CD4-positive, alpha-beta T cell treated with Interleukin-17A for 4 hours (primary cell): ENCODE measurements around the gene ARMC9.
"Not testable (repeated sequence)": the region's sequence is repeated elsewhere in the genome, so short reads cannot be mapped to it uniquely, and the experiment has no call there.

Experiments
- DNase-seq: peaks from one replicate; pipeline ENCODE4 v3.0.0-alpha.2; 2020; ENCODE audit warnings: mixed read lengths

Gene ARMC9

DNA sequence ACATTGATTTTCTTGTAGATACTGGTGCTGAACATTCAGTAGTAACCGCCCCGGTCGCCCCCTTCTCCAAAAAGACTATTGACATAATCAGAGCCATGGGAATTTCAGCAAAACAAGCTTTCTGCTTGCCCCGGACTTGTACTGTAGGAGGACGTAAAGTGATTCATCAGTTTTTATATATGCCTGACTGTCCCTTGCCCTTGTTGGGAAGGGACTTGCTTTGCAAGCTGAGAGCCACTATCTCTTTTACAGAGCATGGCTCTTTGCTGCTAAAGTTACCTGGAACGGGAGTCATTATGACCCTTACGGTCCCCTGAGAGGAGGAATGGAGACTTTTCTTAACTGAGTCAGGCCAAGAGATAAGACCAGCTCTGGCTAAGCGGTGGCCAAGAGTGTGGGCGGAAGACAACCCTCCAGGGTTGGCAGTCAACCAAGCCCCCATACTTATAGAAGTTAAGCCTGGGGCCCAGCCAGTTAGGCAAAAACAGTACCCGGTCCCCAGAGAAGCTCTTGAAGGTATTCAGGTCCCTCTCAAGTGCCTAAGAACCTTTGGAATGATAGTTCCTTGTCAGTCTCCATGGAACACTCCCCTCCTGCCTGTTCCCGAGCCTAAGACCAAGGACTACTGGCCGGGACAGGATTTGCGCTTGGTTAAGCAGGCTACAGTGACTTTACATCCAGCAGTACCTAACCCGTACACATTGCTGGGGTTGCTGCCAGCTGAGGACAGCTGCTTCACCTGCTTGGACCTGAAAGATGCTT lies 205.2 kb downstream of the ARMC9 start:
- DNase-seq = not testable (repeated sequence)

DNA sequence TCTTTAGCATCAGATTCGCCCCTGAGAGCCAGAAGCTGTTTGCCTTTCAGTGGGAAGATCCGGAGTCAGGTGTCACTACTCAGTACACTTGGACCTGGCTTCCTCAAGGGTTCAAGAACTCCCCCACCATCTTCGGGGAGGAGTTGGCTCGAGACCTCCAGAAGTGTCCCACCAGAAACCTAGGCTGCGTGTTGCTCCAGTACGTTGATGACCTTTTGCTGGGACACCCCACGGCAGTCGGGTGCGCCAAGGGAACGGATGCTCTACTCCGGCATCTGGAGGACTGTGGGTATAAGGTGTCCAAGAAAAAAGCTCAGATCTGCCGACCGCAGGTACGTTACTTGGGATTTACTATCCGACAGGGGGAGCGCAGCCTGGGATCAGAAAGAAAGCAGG lies 205.8 kb downstream of the ARMC9 start:
- not testable (repeated sequence) for DNase-seq

DNA sequence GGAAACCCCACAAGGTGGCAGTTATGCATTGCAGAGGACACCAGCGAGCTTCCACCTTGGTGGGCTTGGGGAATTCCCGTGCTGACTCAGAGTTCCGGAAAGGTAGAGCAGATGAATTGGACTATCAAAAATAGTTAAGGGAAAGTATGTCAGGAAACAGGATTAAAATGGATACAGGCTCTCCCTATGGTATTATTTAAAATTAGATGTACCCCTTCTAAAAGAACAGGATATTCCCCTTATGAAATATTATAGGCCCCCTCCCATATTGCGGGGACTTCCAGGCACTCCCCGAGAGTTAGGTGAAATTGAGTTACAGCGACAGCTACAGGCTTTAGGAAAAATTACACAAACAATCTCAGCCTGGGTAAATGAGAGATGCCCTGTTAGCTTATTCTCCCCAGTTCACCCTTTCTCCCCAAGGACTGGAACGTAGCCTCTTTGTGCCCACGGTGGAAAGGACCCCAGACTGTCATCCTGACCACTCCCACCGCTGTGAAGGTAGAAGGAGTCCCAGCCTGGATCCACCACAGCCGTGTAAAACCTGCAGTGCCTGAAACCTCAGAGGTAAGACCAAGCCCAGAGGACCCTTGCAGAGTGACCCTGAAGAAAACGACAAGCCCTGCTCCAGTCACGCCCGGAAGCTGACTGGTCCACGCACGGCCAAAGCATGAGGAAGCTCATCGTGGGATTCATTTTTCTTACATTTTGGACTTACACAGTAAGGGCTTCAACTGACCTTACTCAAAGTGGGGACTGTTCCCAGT lies 207.4 kb downstream of the ARMC9 start:
- not testable (repeated sequence) for DNase-seq

DNA sequence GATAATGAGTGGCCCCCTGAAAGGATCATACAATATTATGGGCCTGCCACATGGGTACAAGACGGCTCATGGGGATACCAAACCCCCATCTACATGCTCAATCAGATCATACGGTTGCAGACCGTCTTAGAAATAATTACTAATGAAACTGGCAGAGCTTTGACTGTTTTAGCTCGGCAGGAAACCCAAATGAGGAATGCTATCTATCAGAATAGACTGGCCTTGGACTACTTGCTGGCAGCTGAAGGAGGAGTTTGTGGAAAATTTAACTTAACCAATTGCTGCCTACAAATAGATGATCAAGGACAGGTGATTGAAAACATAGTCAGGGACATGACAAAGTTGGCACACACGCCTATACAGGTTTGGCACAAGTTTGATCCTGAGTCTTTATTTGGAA lies 209.3 kb downstream of the ARMC9 start:
- DNase-seq = not testable (repeated sequence)

DNA sequence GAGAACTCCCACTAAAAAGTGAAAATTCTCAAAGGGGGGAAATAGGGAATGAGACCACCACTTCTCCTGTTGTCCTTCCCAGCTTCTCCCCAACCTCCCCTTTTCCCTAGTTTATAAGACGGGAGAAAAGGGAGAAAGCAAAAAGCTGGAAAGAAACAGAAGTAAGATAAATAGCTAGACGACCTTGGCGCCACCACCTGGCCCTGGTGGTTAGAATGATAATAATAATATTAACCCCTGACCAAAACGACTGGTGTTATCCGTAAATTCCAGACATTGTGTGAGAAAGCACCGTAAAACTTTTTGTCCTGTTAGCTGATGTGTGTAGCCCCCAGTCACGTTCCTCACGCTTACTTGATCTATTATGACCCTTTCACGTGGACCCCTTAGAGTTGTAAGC lies 209.9 kb downstream of the ARMC9 start:
- not testable (repeated sequence) for DNase-seq

DNA sequence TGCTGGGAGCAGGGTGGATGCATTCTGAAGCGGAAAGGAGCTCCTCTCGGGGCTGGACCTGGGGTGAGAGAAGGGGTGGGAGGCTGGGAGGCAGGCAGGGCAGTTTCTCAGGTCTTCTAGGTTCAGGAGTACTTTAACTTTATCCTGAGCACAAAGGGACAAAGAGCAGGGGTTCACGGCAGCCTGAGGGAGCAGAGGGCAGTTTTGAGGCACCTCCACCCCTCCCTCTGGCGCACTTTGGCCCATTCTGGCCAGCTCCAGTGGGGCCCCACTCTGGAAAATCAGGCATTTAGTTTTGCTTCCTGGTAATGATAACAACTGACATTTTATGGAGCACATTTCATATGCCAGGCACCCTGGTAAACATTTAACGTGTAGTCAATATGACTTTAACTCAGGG lies 211.3 kb downstream of the ARMC9 start:
- no peak for DNase-seq

DNA sequence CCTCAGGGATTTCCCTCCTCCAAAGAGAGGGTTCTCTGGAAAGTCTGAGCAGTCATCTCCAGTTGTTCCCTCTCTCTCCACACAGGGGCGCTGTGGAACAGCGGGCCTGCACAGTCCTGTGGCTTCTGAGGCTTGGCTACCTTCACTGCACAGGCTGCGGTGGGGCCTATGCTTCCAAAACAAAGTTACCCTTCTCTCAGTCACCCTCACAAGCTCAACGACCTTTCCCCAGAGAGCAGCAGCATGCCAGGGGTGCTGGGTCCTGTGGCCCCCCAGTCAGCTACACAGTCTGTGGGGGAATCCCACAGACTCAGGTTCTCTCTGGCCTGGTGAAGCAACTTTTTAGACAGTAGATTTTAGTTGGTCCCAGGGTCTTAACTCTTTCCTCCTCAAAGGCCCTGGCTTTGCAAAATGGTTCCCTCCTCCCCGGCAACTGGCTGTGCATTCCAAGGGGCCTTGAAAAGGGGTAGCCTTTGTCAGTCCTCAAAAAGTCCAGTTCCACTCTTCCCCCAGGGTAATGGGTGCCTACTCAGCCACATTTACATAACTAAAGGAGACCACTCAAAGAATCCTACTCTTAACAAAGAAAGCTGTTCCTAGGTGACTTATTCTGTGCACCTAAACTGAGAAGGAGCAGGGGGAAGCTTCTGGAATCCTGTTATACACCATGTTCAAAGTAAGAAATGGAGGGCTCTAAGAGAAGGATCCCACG lies 212.0 kb downstream of the ARMC9 start:
- DNase-seq = no peak

DNA sequence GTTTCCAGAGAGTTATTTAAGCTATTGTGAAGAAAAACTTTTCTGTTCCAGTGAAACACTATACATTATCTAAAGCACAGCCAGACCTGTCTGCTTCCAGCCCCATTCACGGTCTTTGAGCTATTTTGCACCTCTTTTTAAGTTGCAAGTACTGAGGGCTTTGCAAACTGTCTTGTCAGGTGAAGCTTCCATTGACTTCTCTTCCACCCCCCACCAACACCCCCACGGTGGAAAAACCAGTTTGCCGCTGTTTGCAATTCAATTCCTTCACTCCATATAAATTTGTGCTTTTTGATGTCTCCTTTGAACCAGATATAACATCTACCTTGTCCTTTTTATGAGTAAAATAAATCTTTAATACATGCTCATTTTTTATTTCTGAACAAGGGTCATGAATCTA lies 212.8 kb downstream of the ARMC9 start:
- no peak for DNase-seq

DNA sequence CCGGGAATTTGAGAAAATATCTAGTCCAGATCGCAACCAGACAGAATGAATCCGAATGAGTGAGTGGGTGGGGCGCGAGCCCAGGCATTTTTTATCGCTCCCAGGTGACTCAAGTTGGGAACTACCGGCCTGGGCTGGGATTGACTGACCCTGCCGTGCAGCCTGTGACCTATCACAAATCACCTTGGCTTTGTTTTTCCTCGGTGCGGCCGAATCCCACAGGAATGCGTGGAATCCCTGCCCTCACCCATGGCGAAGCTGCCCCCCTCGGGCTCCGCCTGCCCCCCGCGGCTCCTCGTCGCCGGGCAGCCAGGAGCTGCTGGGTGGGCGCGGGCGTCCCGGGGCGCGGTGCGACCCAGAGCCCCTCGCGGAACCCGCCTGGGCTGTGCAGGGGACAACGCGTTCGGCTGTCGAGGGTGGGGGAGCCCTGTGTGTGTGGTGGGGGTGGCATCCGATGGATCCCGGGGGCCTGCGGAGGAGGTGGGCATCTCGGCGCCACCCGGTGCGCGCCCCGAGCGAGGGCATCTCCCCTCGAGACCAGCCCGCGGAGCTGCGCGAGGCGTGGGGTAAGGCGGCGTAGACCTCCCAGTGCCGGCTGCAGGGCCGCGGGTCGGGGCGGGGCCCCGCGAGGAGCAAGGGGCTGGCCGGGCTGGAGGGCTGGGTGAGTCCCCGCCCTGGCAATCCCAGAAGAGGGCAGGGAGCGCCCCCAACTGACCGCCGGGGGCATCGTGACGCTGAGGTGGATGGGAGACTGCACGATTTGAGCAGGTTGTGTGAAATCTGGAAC lies 213.6 kb downstream of the ARMC9 start:
- DNase-seq = peak; percentile 32

DNA sequence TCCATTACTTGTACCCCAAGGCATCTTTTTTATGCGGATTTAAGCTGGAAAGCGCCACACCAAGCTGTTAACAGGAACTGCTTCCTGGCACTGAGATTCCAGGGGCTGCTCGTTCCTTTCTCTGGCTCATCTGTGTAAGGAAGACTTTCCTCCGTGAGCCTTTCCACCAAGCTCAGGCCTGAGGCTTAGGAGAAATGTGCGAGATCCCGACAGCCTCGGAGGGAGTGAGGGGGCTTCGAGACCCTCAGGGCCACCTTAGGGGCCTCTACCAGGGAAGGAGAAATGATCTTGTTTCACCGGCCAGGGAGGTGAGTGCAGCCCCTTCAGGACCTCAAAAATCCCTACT lies 214.2 kb downstream of the ARMC9 start:
- no peak for DNase-seq

DNA sequence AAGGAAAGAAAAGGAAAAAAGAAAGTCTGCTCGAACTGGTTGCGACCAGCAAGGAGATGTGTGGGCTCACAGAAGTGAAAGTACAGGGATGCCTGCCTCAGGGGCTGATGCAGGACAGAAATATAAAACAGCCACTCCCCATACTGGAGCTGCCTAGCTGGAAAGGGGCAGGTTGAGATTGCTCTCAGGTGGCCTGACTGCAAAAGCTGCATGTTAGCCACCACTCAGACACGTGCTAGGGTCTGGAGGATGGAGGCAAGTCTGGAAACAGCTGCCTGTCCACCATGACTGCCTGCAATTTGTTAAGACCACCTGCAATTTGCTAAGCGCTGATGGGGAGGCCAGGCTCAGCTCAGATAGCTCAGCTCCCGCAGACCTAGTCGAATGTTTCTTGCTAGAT lies 215.0 kb downstream of the ARMC9 start:
- no peak for DNase-seq

DNA sequence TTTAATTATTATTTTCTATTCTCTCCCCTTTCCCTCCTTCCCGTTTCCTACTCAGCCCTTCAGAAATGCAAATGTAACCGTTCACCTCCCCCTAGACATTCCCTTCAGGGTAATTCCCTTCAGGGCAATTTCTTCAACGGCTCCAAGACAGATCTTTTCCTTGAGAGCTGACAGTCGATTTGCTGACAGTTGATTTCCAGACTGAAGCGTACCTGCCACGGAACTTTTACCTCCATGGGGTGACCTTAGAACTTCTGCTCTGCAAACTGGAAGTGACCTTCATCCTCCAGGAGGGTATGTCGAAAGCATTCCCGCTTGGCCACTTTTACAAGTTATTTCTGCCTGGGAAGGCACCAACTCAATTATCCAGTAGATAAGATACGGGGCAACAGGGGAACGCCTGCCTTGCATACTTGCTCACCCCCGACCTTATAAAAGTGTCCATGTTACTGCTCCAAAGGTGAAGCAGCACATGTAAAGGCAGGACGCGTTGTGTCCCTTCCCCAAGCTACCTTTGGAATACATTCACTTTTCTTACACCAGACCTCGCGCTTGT lies 215.6 kb downstream of the ARMC9 start:
- no peak for DNase-seq

DNA sequence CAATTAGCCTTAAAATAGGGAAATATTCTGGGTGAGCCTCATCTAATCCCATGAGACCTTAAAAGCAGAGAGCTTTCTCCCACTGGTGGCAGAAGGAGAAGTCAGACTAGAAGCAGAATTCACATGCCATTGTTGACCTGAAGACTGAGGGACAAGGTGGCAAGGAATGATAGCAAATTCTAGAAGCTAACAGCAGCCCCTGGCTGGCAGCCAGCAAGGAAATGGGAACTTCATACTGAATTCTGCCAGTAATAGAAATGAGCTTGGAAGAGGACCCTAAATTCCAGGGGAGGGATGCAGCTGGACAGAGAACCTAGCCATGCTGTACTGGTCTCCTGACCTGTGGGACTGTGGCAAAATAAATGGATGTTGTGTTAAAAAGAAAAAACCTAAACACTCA lies 216.6 kb downstream of the ARMC9 start:
- DNase-seq = no peak

DNA sequence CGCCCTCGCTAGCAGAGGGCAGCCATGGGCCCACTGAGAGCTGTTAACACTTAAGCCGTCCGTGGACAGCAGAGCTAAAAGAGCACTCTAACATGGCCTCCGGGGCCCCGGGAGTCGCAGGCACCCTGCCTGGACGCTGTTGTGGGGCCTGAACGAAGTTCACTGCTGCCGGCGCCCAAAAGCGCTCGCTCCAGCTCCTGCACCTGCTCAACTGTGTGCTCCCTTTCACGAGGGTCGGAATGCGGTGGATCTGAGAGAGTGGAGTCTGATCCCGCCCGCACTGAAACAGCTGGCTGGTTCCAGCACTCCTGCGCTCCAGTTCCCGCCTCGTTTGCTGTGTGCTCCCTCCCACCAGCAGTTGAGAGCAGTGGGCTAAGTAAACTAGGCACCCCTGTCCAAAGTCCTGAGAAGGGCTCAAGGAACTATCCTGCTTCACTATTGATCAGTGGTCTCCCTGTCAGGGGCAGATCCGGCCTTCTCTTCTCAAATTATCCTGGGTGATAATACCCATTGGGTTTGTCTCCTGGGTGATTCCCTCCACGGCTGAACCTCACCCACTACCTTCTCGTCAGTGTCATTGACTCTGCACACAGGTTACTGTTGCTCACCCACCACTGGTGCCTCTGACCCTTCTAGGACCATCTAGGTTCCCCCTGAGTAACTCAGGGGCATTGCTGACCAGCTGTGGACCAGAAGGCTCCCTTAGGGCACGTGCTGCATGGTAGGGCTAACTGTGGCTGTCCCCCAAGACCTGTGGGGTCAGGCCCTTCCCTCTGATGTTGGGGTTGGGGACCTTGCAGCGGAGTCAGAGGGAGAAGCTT lies 220.6 kb downstream of the ARMC9 start:
- DNase-seq = no peak

DNA sequence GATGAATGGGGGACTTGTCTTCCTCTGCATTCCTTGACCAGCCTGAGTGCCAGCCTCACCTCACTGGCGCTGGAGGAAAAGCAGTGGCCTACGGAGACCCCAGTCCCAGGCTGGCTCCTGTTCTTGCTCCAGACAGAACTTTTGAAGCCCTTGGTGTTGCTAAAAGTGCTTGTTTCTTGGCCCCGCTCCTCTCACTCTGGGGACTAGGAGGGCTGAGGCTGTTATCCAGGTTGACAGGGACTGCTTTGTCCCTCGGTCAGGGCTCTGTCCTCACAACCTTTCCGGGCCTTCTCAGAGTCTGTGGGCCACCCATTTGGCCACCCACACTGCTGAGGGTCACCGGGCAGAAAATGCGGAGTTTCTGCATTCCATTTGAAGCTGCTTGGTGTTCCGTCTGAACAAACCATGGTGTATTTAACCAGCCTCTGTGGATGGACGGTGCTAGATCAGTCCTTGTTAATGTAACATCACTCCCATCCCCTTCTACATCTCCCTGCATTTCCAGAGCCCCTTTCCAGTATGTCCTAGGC lies 222.7 kb downstream of the ARMC9 start:
- no peak for DNase-seq

DNA sequence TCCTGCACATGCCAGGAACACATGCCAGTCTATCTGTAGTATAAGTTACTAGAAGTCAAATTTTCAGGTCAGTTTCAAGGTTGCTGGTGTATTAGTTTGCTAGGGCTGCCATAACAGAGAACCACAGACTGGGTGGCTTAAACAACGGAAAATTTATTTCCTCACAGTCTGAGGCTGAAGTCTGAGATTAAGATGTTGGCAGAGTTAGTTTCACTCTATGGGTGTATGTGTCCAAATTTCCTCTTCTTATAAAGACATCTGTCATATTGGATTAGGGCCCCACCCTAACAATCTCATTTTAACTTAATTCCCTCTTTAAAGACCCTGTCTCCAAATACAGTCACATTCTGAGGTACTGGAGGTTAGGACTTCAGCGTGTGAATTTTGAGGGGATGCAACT lies 223.6 kb downstream of the ARMC9 start:
- no peak for DNase-seq

DNA sequence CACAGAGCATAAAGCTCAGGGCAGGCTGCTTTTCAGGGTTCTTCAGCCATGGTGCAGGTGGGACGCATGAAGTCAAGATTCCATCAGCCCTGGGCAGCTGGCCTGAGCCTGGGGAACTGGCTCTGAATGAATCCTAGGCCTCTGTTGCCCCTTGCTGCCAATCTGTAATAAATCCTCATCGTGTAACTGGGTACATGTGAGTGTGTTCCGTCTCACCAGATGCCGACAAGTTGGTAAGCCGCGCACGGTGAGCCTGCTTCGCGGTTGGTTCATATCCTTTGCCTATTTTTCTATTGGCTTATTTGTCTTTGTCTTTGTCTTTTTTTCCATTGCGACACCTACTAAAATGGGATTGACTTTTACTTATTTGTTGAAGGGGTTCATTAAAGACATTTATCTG lies 224.7 kb downstream of the ARMC9 start:
- DNase-seq = no peak
